ENCODE data around the gene DERA. TPM values are rescaled to one million over a fixed set of nuclear protein-coding genes. Genes with fewer than 3 reads are reported as not detected.

Gene DERA
- total RNA-seq, 1 donor from 2014 or later, result 39.3 TPM

DNA sequence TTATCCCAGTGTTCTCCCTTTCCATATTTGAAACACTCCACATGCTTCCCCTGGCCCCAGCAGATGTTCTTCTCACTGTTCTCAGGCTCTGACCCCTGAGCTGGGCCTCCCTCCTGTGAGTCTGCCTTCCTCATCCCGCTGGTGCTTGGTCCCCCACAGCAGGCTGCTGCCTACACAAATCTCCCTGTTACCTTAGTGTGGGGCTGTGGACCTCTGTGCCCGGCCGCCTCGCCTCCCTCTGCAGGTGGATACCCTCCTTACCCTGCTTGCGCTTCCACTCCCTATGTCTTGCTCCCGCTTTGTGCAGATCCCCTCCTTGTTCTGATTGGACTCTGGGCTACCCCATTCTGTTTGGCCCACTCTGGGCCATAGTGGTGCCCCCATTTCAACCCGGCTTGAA lies 6.9 kb downstream of the DERA start:
- no peak for DNase-seq (ENCODE audit: low read depth)
- H3K27me3 ChIP-seq (ENCODE audit: control insufficient read depth, insufficient read depth, low read length), result no peaks in the 10 kb centered on the region
- H3K36me3 ChIP-seq (ENCODE audit: control insufficient read depth, insufficient read depth, low read length), result no peaks in the 10 kb centered on the region
- H3K4me3 ChIP-seq (ENCODE audit: low read depth, low read length), result no peak overlapping the region
- TF ChIP-seq, protein P1, sequence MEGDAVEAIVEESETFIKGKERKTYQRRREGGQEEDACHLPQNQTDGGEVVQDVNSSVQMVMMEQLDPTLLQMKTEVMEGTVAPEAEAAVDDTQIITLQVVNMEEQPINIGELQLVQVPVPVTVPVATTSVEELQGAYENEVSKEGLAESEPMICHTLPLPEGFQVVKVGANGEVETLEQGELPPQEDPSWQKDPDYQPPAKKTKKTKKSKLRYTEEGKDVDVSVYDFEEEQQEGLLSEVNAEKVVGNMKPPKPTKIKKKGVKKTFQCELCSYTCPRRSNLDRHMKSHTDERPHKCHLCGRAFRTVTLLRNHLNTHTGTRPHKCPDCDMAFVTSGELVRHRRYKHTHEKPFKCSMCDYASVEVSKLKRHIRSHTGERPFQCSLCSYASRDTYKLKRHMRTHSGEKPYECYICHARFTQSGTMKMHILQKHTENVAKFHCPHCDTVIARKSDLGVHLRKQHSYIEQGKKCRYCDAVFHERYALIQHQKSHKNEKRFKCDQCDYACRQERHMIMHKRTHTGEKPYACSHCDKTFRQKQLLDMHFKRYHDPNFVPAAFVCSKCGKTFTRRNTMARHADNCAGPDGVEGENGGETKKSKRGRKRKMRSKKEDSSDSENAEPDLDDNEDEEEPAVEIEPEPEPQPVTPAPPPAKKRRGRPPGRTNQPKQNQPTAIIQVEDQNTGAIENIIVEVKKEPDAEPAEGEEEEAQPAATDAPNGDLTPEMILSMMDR (IDR thresholded peaks at IDR 0.05; ENCODE audit: insufficient read depth, low read length, poor library complexity, severe bottlenecking), result no peak

DNA sequence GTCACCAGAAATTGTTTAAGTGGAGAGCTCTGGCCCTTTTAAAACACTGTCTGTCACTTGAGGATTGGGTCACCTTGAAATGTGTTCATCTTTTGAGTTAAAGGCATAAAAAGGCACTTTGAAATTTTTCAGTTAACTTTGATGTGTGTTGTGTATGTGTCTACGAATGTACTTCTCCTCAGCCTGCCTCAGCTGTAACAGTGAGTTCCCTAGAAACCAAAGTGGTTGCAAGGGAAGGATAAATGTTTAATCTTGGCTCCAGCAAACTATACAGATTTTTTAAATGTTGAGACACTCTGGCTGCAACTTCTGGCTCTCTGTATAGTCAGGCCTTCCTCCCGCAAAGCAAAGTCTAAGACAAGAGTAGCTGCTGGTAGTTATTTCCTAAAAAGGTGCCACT lies 8.3 kb downstream of the DERA start:
- TF ChIP-seq, protein P1 (IDR thresholded peaks at IDR 0.05; ENCODE audit: insufficient read depth, low read length, poor library complexity, severe bottlenecking), result no peak
- H3K36me3 ChIP-seq (ENCODE audit: control insufficient read depth, insufficient read depth, low read length), result no peaks in the 10 kb centered on the region
- no peak for DNase-seq (ENCODE audit: low read depth)
- H3K4me3 ChIP-seq (ENCODE audit: low read depth, low read length), result no peak overlapping the region
- H3K27me3 ChIP-seq (ENCODE audit: control insufficient read depth, insufficient read depth, low read length), result no peaks in the 10 kb centered on the region

DNA sequence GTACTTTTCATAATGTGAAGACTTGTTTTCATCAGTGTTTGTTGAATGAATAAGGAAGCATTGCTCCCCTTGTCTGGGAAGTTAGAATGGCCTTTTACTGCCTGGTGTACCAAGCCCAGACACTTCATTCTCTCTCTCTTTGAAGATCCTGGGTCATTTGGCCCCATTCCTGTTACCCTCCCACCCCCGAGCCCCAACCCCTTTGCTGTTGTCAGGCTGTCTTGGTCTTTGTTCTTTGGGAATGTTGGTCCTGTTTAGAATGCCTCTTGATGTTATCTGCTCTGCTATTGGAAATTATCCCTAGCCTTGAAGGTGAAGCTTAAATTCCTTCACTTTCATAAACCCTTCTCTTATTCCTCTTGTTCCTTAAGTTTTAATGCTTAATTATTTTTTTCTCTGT lies 13.8 kb downstream of the DERA start:
- TF ChIP-seq, protein P1 (IDR thresholded peaks at IDR 0.05; ENCODE audit: insufficient read depth, low read length, poor library complexity, severe bottlenecking), result no peak
- Histone ChIP-seq H3K4me3 (ENCODE audit: low read depth, low read length) (no peak overlapping the region), H3K27me3 (ENCODE audit: control insufficient read depth, insufficient read depth, low read length) (no peaks in the 10 kb centered on the region), H3K36me3 (ENCODE audit: control insufficient read depth, insufficient read depth, low read length) (no peaks in the 10 kb centered on the region)
- no peak for DNase-seq (ENCODE audit: low read depth)

GRCh38 chr12:15928346-15928745 lies 17.2 kb downstream of the DERA start:
- peak; percentile 70 for DNase-seq (ENCODE audit: low read depth)
- Histone ChIP-seq H3K36me3 (ENCODE audit: control insufficient read depth, insufficient read depth, low read length) (no peaks in the 10 kb centered on the region), H3K4me3 (ENCODE audit: low read depth, low read length) (no peak overlapping the region), H3K27me3 (ENCODE audit: control insufficient read depth, insufficient read depth, low read length) (no peaks in the 10 kb centered on the region)
- TF ChIP-seq, protein P1 (IDR thresholded peaks at IDR 0.05; ENCODE audit: insufficient read depth, low read length, poor library complexity, severe bottlenecking), result no peak

DNA sequence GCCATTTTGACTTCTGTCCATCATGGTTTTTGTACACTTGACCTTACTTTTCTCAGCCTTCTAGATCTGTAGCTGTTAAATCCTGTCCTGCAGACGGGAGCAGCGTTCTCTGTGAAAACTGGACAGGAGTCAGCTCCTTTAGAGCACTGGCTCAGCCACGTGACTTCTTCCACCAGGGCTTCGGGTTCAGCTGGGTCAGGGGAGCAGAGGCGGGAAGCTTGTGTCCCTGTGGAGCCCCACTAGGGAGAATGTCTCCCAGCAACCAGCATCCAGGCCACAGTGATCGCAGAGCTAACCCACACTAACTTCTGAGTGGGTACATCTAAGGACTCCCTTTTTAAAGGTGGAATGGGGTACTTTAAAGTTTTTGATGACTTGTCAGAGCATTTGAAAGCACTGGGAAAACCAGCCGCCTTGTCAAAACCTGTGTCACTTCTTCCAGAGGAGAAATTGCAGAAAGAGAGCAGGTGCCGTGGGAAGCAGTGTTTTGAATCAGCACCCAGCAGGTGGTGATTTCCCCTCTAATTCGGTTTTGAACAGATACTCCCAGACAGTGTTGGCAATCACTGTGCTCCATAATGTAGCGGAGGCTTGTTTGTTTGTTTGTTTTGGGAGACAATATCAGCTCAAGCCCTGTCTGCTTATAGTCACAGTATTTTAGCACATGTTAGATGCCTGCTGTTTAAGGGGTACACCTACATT lies 17.9 kb downstream of the DERA start:
- DNase-seq (ENCODE audit: low read depth), result no peak
- no peaks in the 10 kb centered on the region for H3K27me3 ChIP-seq (ENCODE audit: control insufficient read depth, insufficient read depth, low read length)
- H3K4me3 ChIP-seq (ENCODE audit: low read depth, low read length), result no peak overlapping the region
- no peaks in the 10 kb centered on the region for H3K36me3 ChIP-seq (ENCODE audit: control insufficient read depth, insufficient read depth, low read length)
- TF ChIP-seq, protein P1 (IDR thresholded peaks at IDR 0.05; ENCODE audit: insufficient read depth, low read length, poor library complexity, severe bottlenecking), result no peak

GRCh38 chr12:15931590-15932053 lies 20.5 kb downstream of the DERA start:
- TF ChIP-seq, protein P1 (IDR thresholded peaks at IDR 0.05; ENCODE audit: insufficient read depth, low read length, poor library complexity, severe bottlenecking), result no peak
- Histone ChIP-seq H3K36me3 (ENCODE audit: control insufficient read depth, insufficient read depth, low read length) (no peaks in the 10 kb centered on the region), H3K4me3 (ENCODE audit: low read depth, low read length) (no peak overlapping the region), H3K27me3 (ENCODE audit: control insufficient read depth, insufficient read depth, low read length) (no peaks in the 10 kb centered on the region)
- DNase-seq (ENCODE audit: low read depth), result no peak
